Endothelial cell of coronary artery (primary cell): ENCODE measurements around the gene CXXC5. TPM values are rescaled to one million over a fixed set of nuclear protein-coding genes. Genes with fewer than 3 reads are reported as not detected.

Source experiments
- total RNA-seq: library from RNA; depleted of rRNA; stranded (reverse); fragments of >200 nt; gene quantifications from 2 replicates; pipeline ENCODE4 v1.2.3, GENCODE V29; 2014

Gene CXXC5
- 6.5 and 23.0 TPM in 2 replicates for total RNA-seq

DNA sequence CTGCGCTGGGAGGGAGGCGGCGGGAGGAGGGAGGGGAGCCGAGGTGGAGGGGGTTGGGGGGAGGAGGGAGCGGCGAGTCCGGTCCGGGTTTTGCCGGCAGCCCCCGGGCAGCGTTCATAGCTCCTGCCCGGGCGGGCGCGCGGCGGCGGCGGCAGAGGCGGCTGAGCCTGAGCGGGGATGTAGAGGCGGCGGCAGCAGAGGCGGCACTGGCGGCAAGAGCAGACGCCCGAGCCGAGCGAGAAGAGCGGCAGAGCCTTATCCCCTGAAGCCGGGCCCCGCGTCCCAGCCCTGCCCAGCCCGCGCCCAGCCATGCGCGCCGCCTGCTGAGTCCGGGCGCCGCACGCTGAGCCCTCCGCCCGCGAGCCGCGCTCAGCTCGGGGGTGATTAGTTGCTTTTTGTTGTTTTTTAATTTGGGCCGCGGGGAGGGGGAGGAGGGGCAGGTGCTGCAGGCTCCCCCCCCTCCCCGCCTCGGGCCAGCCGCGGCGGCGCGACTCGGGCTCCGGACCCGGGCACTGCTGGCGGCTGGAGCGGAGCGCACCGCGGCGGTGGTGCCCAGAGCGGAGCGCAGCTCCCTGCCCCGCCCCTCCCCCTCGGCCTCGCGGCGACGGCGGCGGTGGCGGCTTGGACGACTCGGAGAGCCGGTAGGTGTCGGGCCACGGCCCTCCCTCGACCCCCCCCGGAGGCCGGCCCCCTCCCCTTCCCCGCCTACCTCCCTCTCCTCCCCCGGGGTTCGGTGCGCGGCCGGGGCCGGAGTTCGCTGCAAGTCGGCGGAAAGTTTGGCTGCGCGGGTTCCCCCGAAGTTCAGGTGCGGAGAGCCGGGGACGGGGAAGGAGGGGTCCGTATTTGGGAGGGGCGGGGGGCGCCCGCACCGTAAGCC lies at the start of gene CXXC5:
TSS of gene CXXC5 (plus strand) at position 145 of the 877 bp plus-strand sequence. CDS start 32,175 bp downstream, outside the sequence.

Other genes with a start within 250 kb of the CXXC5 start
- gene SPATA24, start 244.3 kb upstream of the CXXC5 start, total RNA-seq, result 9.5 and 9.9 TPM in 2 replicates
- 5.3 and 9.4 TPM in 2 replicates for gene DNAJC18, start 208.8 kb upstream of the CXXC5 start, total RNA-seq
- 217 and 377 TPM in 2 replicates for gene ECSCR, start 185.6 kb upstream of the CXXC5 start, total RNA-seq
- not detected in 2 replicates for gene SMIM33, start 177.3 kb upstream of the CXXC5 start, total RNA-seq
- gene STING1, start 165.6 kb upstream of the CXXC5 start, total RNA-seq, result 33.0 and 47.0 TPM in 2 replicates
- gene UBE2D2, start 87.0 kb upstream of the CXXC5 start, total RNA-seq, result 53.9 and 56.6 TPM in 2 replicates
- not detected in 2 replicates for gene PSD2, start 147.5 kb downstream of the CXXC5 start, total RNA-seq